ENCODE measurements around the gene SMCO3. TPM values are rescaled to one million over a fixed set of nuclear protein-coding genes. Genes with fewer than 3 reads are reported as not detected.

Gene SMCO3
- polyA plus RNA-seq, 2 of the 4 experiments (the other 2 are of a cell fraction), result 0.06 TPM; not detected in 1

GRCh38 chr12:14770496-14771461, 43.2 kb downstream of the SMCO3 start (continued):
- TF ChIP-seq CBX8 (IDR thresholded peaks at IDR 0.05) (no peak), MYC (IDR thresholded peaks at IDR 0.05; ENCODE audit: borderline replicate concordance, low read length) (peak; percentile 3; the same call in 1 of the 2 replicates), BHLHE40 (IDR thresholded peaks at IDR 0.05; ENCODE audit: low read depth, low read length) (peak; percentile 21; the same call in 1 of the 2 replicates), FOSB (CRISPR knock-in tag; IDR thresholded peaks at IDR 0.05) (peak; percentile 93)

- FAIRE-seq, result no peak
- peak; percentile 69 to 92 for DNase-seq (ENCODE audit: low read depth in 1 of 2, low spot score in 1 of 2)
- Histone ChIP-seq H3K4me2 (peak overlapping the region; percentile 71), H3K9me3 (no peaks in the 10 kb centered on the region; the same call in 2 of the 3 replicates), H3K4me1 (peaks cover 18% of the 10 kb centered on the region), H3K4me3 (peak overlapping the region; percentile 79), H3K27ac (peak overlapping the region; percentile 88 to 97)
- POLR2A ChIA-PET, result interaction anchor here (0.5 to 3.1 kb wide), 15 partner anchors 9 to 549 kb away, joined by 3 to 68 read pairs (median 5); partner anchors contain the start of genes ATF7IP, C12orf60 and WBP11
- CTCF ChIA-PET, result interaction anchor here (0.6 to 3.6 kb wide), 20 partner anchors 8 to 1673 kb away, joined by 3 to 21 read pairs (median 4); partner anchors contain the start of gene RERG
- ATAC-seq, result peak; percentile 65 to 72
- WGBS (ENCODE audit: missing lambda C conversion rate), result 3% methylated on average over 25 of the region's 38 CpGs
- TF ChIP-seq HOXB13 (CRISPR knock-in tag; IDR thresholded peaks at IDR 0.05; ENCODE audit: low read depth) (no peak), KDM5A (IDR thresholded peaks at IDR 0.05) (no peak), CBX8 (IDR thresholded peaks at IDR 0.05) (no peak), SREBF2 (IDR thresholded peaks at IDR 0.05) (no peak), EHMT2 (IDR thresholded peaks at IDR 0.05; ENCODE audit: low read depth) (no peak), USF2 (IDR thresholded peaks at IDR 0.05) (no peak; the same call in 1 of the 2 replicates), MAFK (IDR thresholded peaks at IDR 0.05; ENCODE audit: partially characterized antibody) (peak; percentile 19), MAX (IDR thresholded peaks at IDR 0.05) (peak; percentile 70; the same call in 1 of the 2 replicates), PBX3 (IDR thresholded peaks at IDR 0.05) (peak; percentile 10; the same call in 1 of the 2 replicates), E2F6 (IDR thresholded peaks at IDR 0.05; ENCODE audit: borderline replicate concordance, low read depth) (peak; percentile 34; the same call in 1 of the 2 replicates), GATA3 (IDR thresholded peaks at IDR 0.05; ENCODE audit: borderline replicate concordance) (no peak), CEBPB (IDR thresholded peaks at IDR 0.05) (no peak), HOXA7 (CRISPR knock-in tag; IDR thresholded peaks at IDR 0.05) (peak; percentile 79), ZSCAN20 (CRISPR knock-in tag; IDR thresholded peaks at IDR 0.05) (no peak), EP300 (IDR thresholded peaks at IDR 0.05) (no peak), ELK1 (IDR thresholded peaks at IDR 0.05; ENCODE audit: low read depth, low read length) (no peak), FOXS1 (CRISPR knock-in tag; IDR thresholded peaks at IDR 0.05) (no peak), CHD2 (IDR thresholded peaks at IDR 0.05; ENCODE audit: low read length, partially characterized antibody) (peak; percentile 79), ZNF302 (CRISPR knock-in tag; IDR thresholded peaks at IDR 0.05) (no peak), MYC (IDR thresholded peaks at IDR 0.05; ENCODE audit: borderline replicate concordance, low read length) (0 out of 2 replicates have a peak, but pooled peaks have one; percentile 36), NPAS2 (CRISPR knock-in tag; IDR thresholded peaks at IDR 0.05; ENCODE audit: borderline replicate concordance) (no peak), NFE2L2 (conservative IDR thresholded peaks at IDR 0.05; ENCODE audit: low read length) (no peak), HEYL (CRISPR knock-in tag; IDR thresholded peaks at IDR 0.05) (no peak), HDAC2 (IDR thresholded peaks at IDR 0.05) (no peak), KDM1A (IDR thresholded peaks at IDR 0.05; ENCODE audit: low read depth) (no peak), POLR2AphosphoS2 (conservative IDR thresholded peaks at IDR 0.05; ENCODE audit: low read length) (peak; percentile 43; the same call in 1 of the 2 replicates), NR3C1 (IDR thresholded peaks at IDR 0.05) (no peak), ZC3H11A (IDR thresholded peaks at IDR 0.05) (no peak), FOSB (CRISPR knock-in tag; IDR thresholded peaks at IDR 0.05) (peak; percentile 90), PHF8 (IDR thresholded peaks at IDR 0.05; ENCODE audit: borderline replicate concordance, low read depth) (no peak), MAZ (IDR thresholded peaks at IDR 0.05; ENCODE audit: borderline replicate concordance, low read depth, low read length) (0 out of 2 replicates have a peak, but pooled peaks have one; percentile 48), RNF2 (IDR thresholded peaks at IDR 0.05; ENCODE audit: borderline replicate concordance, low read depth) (no peak), JUN (IDR thresholded peaks at IDR 0.05) (peak in 1 of 2 experiments; percentile 34; a peak in 2 of 5 replicates), CHD4 (IDR thresholded peaks at IDR 0.05; ENCODE audit: borderline replicate concordance) (no peak)
Measured at GRCh38 chr12:14769969-14770495, 44.0 kb downstream of the SMCO3 start.

Measured in A549 (cell line).